GM19328 (cell line): ENCODE results near the gene FOXO6.
"Not testable (repeated sequence)": the region's sequence is repeated elsewhere in the genome, so short reads cannot be mapped to it uniquely, and the experiment has no call there.

Source experiments
- ATAC-seq: cut with Tn5 transposase; IDR thresholded peaks from one replicate; pipeline ENCODE4 v1.9.1; 2021; ENCODE audit warnings: mild to moderate bottlenecking, moderate library complexity; ENCODE audit not compliant: unreplicated experiment

FOXO6 gene

GRCh38 chr1:41328780-41329640 is 32.2 kb upstream of the FOXO6 start:
- no peak for ATAC-seq

GRCh38 chr1:41329662-41330587 is 31.3 kb upstream of the FOXO6 start:
- ATAC-seq = no peak

- no peak for ATAC-seq
Measured at GRCh38 chr1:41330588-41331545, 30.4 kb upstream of the FOXO6 start.

GRCh38 chr1:41331546-41331917 is 29.7 kb upstream of the FOXO6 start:
- no peak for ATAC-seq

GRCh38 chr1:41332161-41332560 is 29.1 kb upstream of the FOXO6 start:
- not testable (repeated sequence) for ATAC-seq

GRCh38 chr1:41333146-41333784 is 28.0 kb upstream of the FOXO6 start:
- no peak for ATAC-seq

- ATAC-seq = no peak
Measured at GRCh38 chr1:41338820-41339219, 22.4 kb upstream of the FOXO6 start.

- no peak for ATAC-seq
Measured at GRCh38 chr1:41340655-41341364, 20.4 kb upstream of the FOXO6 start.

- ATAC-seq = no peak
Measured at GRCh38 chr1:41341365-41341683, 19.9 kb upstream of the FOXO6 start.

GRCh38 chr1:41341772-41342562 is 19.3 kb upstream of the FOXO6 start:
- ATAC-seq = no peak

GRCh38 chr1:41342774-41343355 is 18.4 kb upstream of the FOXO6 start:
- no peak for ATAC-seq

GRCh38 chr1:41343790-41344699 is 17.2 kb upstream of the FOXO6 start:
- ATAC-seq = no peak

- no peak for ATAC-seq
Measured at GRCh38 chr1:41344708-41345159, 16.5 kb upstream of the FOXO6 start.

GRCh38 chr1:41345434-41346075 is 15.7 kb upstream of the FOXO6 start:
- no peak for ATAC-seq

- ATAC-seq = no peak
Measured at GRCh38 chr1:41347276-41347675, 14.0 kb upstream of the FOXO6 start.

GRCh38 chr1:41348394-41348793 is 12.8 kb upstream of the FOXO6 start:
- no peak for ATAC-seq
